SK-N-SH treated with all-trans-retinoic acid at 6 μM for 48 hours (cell line): ENCODE measurements around the gene CYB5B.

Experiments used
- ATAC-seq: fragments of 200-7000 bp; cut with Tn5 transposase; 3 replicates; pipeline ENCODE4 v1.9.1; 2020; ENCODE audit warnings: mild to moderate bottlenecking, moderate library complexity
- ARNTL ChIP-seq: fragments of 450-650 bp; formaldehyde crosslinking; IDR thresholded peaks from 2 replicates; pipeline ENCODE4 v1.5.0; 2020; ENCODE audit warnings: low read depth, mild to moderate bottlenecking, moderate library complexity, borderline replicate concordance
- BACH2 ChIP-seq: fragments of 250-450 bp; sonication (Bioruptor Pico); IDR thresholded peaks from 2 replicates; pipeline ENCODE4 v1.9.0; 2021; ENCODE audit warnings: mild to moderate bottlenecking, borderline replicate concordance
- CSDC2 ChIP-seq: fragments of 250-450 bp; sonication (Bioruptor Pico); IDR thresholded peaks from 2 replicates; pipeline ENCODE4 v1.5.0; 2020; ENCODE audit warnings: mild to moderate bottlenecking, moderate library complexity
- ESRRG ChIP-seq: fragments of 250-450 bp; sonication (Bioruptor Pico); IDR thresholded peaks from 2 replicates; pipeline ENCODE4 v1.6.1; 2021; ENCODE audit warnings: mild to moderate bottlenecking
- GLIS3 ChIP-seq: fragments of 250-450 bp; sonication (Bioruptor Pico); IDR thresholded peaks from 2 replicates; pipeline ENCODE4 v1.5.0; 2020; ENCODE audit warnings: mild to moderate bottlenecking, moderate library complexity
- ISL1 ChIP-seq: fragments of 250-450 bp; sonication (Bioruptor Pico); IDR thresholded peaks from 2 replicates; pipeline ENCODE4 v2.1.2; 2022; ENCODE audit warnings: mild to moderate bottlenecking, moderate library complexity
- OSR1 ChIP-seq: fragments of 250-450 bp; sonication (Bioruptor Pico); IDR thresholded peaks from 2 replicates; pipeline ENCODE4 v1.8.0; 2022; ENCODE audit warnings: moderate library complexity, mild to moderate bottlenecking, inconsistent platforms
- PPARA ChIP-seq: fragments of 250-450 bp; sonication (Bioruptor Pico); IDR thresholded peaks from 2 replicates; pipeline ENCODE4 v1.5.0; 2020; ENCODE audit warnings: mild to moderate bottlenecking, borderline replicate concordance
- RARB ChIP-seq: fragments of 250-450 bp; sonication (Bioruptor Pico); IDR thresholded peaks from 2 replicates; pipeline ENCODE4 v1.8.0; 2021; ENCODE audit warnings: mild to moderate bottlenecking, moderate library complexity
- SNAI2 ChIP-seq: fragments of 250-450 bp; sonication (Bioruptor Pico); IDR thresholded peaks from 2 replicates; pipeline ENCODE4 v1.5.0; 2020; ENCODE audit warnings: mild to moderate bottlenecking, moderate library complexity
- TCF4 ChIP-seq: fragments of 250-450 bp; sonication (Bioruptor Pico); IDR thresholded peaks from 2 replicates; pipeline ENCODE4 v1.8.0; 2021; ENCODE audit warnings: mild to moderate bottlenecking, moderate library complexity, borderline replicate concordance
- ZC3H10 ChIP-seq: fragments of 250-450 bp; sonication (Bioruptor Pico); IDR thresholded peaks from 2 replicates; pipeline ENCODE4 v1.5.1; 2021; ENCODE audit warnings: mild to moderate bottlenecking, moderate library complexity
- ZFP3 ChIP-seq: fragments of 250-450 bp; sonication (Bioruptor Pico); IDR thresholded peaks from 2 replicates; pipeline ENCODE4 v1.5.0; 2020; ENCODE audit warnings: mild to moderate bottlenecking, moderate library complexity
- ZFP30 ChIP-seq: fragments of 450-650 bp; formaldehyde crosslinking; IDR thresholded peaks from 2 replicates; pipeline ENCODE4 v1.5.0; 2022; ENCODE audit warnings: mild to moderate bottlenecking, moderate library complexity
- ZNF565 ChIP-seq: fragments of 450-650 bp; formaldehyde crosslinking; conservative IDR thresholded peaks from 2 replicates; pipeline ENCODE4 v1.5.0; 2020; ENCODE audit warnings: low read depth, mild to moderate bottlenecking, moderate library complexity
- ZNF70 ChIP-seq: fragments of 450-650 bp; formaldehyde crosslinking; IDR thresholded peaks from 2 replicates; pipeline ENCODE4 v1.5.0; 2020; ENCODE audit warnings: mild to moderate bottlenecking, moderate library complexity
- ZNF8 ChIP-seq: fragments of 450-650 bp; formaldehyde crosslinking; IDR thresholded peaks from 2 replicates; pipeline ENCODE4 v1.5.0; 2020; ENCODE audit warnings: mild to moderate bottlenecking, moderate library complexity
- TF ChIP-seq, protein P1 (sequence below): fragments of 250-450 bp; sonication (Bioruptor Pico); IDR thresholded peaks from 2 replicates; pipeline ENCODE4 v1.5.0; 2020; ENCODE audit warnings: mild to moderate bottlenecking, moderate library complexity
- TF ChIP-seq, protein P2 (sequence below): fragments of 250-450 bp; sonication (Bioruptor Pico); IDR thresholded peaks from 2 replicates; pipeline ENCODE4 v1.8.0; 2021; ENCODE audit warnings: low read depth, mild to moderate bottlenecking, moderate library complexity, borderline replicate concordance
- TF ChIP-seq, protein P3 (sequence below): fragments of 250-450 bp; sonication (Bioruptor Pico); IDR thresholded peaks from 2 replicates; pipeline ENCODE4 v1.5.1; 2021; ENCODE audit warnings: mild to moderate bottlenecking, moderate library complexity

The CYB5B gene

DNA sequence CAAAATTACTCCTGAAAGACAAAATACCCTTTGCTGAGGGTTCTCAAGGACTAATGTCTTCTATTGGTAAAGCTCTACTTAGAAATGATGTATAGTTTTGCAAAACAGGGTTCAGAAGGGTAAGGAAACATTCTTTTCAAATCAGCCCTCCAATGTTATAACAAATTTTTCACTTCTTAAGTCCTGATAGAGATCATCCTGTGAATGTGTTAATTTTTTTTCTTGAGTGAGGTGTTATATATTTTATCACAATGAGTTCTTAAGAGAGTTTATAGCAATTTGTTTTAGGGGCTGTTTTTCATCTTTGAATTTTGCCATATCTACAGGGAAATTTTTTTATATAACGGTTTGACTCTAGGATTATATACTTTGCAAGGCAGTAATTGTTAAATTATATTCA is 29.5 kb downstream of the CYB5B start:
- no peak for TF ChIP-seq RARB (CRISPR knock-in tag)
- no peak for ATAC-seq

DNA sequence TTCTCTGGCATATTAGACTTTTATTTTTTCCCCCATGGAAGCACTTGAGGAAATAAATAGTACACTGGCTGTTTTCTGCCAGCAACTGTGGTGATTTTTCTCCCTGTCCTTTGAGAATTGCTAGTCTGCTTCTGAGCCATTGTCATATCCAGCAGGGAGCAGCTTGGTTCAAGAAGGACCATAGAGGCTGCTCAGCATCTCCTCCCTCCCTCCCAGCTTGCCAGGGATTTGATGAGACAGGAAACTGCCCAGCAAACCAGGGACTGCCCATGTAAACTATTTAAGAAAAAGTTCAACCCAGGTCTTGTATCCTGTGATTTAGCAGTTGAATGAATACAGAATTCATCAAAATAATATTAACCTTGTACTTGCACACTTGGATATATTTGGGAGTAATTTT is 39.5 kb downstream of the CYB5B start:
- 0 out of 3 replicates have a peak, but pooled peaks have one; percentile 20 for ATAC-seq
- TF ChIP-seq, protein P1, sequence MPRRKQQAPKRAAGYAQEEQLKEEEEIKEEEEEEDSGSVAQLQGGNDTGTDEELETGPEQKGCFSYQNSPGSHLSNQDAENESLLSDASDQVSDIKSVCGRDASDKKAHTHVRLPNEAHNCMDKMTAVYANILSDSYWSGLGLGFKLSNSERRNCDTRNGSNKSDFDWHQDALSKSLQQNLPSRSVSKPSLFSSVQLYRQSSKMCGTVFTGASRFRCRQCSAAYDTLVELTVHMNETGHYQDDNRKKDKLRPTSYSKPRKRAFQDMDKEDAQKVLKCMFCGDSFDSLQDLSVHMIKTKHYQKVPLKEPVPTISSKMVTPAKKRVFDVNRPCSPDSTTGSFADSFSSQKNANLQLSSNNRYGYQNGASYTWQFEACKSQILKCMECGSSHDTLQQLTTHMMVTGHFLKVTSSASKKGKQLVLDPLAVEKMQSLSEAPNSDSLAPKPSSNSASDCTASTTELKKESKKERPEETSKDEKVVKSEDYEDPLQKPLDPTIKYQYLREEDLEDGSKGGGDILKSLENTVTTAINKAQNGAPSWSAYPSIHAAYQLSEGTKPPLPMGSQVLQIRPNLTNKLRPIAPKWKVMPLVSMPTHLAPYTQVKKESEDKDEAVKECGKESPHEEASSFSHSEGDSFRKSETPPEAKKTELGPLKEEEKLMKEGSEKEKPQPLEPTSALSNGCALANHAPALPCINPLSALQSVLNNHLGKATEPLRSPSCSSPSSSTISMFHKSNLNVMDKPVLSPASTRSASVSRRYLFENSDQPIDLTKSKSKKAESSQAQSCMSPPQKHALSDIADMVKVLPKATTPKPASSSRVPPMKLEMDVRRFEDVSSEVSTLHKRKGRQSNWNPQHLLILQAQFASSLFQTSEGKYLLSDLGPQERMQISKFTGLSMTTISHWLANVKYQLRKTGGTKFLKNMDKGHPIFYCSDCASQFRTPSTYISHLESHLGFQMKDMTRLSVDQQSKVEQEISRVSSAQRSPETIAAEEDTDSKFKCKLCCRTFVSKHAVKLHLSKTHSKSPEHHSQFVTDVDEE, result no peak
- TF ChIP-seq ZC3H10 (CRISPR knock-in tag), result no peak
- TF ChIP-seq PPARA (CRISPR knock-in tag), result no peak
- TF ChIP-seq ESRRG (CRISPR knock-in tag), result no peak
- TF ChIP-seq SNAI2 (CRISPR knock-in tag), result no peak
- no peak for TF ChIP-seq GLIS3 (CRISPR knock-in tag)
- TF ChIP-seq RARB (CRISPR knock-in tag), result no peak
- TF ChIP-seq, protein P2, sequence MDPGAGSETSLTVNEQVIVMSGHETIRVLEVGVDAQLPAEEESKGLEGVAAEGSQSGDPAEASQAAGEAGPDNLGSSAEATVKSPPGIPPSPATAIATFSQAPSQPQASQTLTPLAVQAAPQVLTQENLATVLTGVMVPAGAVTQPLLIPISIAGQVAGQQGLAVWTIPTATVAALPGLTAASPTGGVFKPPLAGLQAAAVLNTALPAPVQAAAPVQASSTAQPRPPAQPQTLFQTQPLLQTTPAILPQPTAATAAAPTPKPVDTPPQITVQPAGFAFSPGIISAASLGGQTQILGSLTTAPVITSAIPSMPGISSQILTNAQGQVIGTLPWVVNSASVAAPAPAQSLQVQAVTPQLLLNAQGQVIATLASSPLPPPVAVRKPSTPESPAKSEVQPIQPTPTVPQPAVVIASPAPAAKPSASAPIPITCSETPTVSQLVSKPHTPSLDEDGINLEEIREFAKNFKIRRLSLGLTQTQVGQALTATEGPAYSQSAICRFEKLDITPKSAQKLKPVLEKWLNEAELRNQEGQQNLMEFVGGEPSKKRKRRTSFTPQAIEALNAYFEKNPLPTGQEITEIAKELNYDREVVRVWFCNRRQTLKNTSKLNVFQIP, result no peak
- TF ChIP-seq BACH2, result no peak
- TF ChIP-seq ZNF565 (CRISPR knock-in tag), result no peak
- TF ChIP-seq ARNTL (CRISPR knock-in tag), result no peak
- no peak for TF ChIP-seq OSR1 (CRISPR knock-in tag)
- TF ChIP-seq ZFP3 (CRISPR knock-in tag), result no peak
- TF ChIP-seq, all 23 proteins: peak for 0

DNA sequence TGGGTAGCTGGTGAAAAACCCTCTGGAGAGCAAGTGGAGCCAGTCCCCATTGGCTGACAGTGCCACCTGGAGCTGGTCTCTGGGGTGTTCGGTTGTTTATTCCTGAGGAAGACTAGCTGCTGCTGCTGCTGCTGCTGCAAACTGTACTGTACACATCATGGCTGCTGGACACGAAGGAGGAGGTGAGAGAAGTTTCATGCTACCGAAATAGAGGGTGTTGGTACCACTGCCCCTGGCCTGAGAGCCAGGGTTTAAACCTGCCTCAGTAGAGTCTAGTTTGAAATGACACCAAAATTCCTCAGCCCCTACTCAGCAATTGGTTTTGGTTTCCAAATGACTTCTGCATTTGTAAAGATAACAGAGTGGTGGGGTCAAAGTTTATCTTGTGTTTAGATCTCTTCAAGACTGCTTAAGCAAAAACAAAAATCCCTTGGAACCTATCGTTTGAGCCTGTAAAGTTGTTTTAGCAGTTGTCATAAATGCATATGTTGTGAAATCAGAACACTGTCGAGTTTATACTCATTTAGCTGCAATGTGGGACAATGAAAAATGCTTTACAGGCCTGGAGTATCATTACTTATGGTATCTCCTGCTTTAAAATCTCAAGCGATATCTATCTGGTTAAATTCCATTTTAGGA is 40.8 kb downstream of the CYB5B start:
- no peak for TF ChIP-seq CSDC2
- no peak for TF ChIP-seq ZNF565 (CRISPR knock-in tag)
- ATAC-seq, result peak; percentile 58

DNA sequence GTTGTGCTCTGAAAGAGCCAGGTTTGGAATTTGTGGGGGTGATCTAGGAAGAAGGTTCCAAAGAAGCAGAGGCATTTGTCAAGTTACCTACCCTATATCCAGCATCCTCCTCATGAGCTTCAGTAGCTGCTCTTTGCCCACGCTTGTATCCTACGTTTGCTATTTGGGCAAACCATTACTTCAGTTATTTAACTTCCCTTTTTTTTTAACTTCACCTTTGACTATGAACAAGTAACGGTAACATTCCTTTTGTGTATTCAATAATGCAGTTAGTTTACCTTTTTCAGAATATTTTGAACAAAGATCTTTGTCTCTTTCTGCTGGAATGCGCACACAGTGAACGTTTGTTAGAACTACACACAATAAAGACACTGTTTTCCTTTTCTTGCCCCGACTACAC is 41.5 kb downstream of the CYB5B start:
- ATAC-seq, result peak; percentile 20; the same call in 1 of the 3 replicates
- TF ChIP-seq ZNF565 (CRISPR knock-in tag) (no peak), GLIS3 (CRISPR knock-in tag) (no peak), RARB (CRISPR knock-in tag) (no peak), ZFP3 (CRISPR knock-in tag) (no peak), TCF4 (no peak), PPARA (CRISPR knock-in tag) (no peak), ZFP30 (CRISPR knock-in tag) (no peak), BACH2 (no peak)
- TF ChIP-seq, protein P3, sequence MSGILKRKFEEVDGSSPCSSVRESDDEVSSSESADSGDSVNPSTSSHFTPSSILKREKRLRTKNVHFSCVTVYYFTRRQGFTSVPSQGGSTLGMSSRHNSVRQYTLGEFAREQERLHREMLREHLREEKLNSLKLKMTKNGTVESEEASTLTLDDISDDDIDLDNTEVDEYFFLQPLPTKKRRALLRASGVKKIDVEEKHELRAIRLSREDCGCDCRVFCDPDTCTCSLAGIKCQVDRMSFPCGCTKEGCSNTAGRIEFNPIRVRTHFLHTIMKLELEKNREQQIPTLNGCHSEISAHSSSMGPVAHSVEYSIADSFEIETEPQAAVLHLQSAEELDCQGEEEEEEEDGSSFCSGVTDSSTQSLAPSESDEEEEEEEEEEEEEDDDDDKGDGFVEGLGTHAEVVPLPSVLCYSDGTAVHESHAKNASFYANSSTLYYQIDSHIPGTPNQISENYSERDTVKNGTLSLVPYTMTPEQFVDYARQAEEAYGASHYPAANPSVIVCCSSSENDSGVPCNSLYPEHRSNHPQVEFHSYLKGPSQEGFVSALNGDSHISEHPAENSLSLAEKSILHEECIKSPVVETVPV (CRISPR knock-in tag), result no peak

DNA sequence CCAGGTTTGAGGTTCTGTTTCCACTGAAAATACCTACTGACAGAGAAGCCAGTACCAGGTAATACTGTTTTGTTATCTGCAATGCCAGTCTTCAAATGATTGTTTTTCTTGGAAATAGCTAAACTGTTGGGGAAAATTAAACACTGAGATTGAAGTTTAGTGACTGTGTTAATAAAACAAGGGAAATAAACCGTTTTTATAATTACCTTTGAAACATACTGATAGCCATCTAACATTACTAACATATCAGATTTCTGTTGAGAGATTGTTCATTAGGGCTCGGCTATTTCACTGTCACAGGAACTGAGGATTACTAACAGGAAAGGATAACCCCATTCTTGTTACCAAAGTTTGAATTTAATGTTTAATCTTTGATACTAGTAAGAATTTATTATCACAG is 42.1 kb downstream of the CYB5B start:
- no peak for ATAC-seq
- TF ChIP-seq ZNF70, result no peak
- no peak for TF ChIP-seq ESRRG (CRISPR knock-in tag)
- no peak for TF ChIP-seq TCF4
- TF ChIP-seq RARB (CRISPR knock-in tag), result no peak
- TF ChIP-seq ISL1 (CRISPR knock-in tag), result no peak
- TF ChIP-seq, protein P1, result no peak
- TF ChIP-seq GLIS3 (CRISPR knock-in tag), result no peak
- TF ChIP-seq ARNTL (CRISPR knock-in tag), result no peak
- no peak for TF ChIP-seq BACH2
- TF ChIP-seq ZNF8 (CRISPR knock-in tag), result no peak
- no peak for TF ChIP-seq ZFP3 (CRISPR knock-in tag)
- no peak for TF ChIP-seq ZFP30 (CRISPR knock-in tag)
- no peak for TF ChIP-seq ZC3H10 (CRISPR knock-in tag)
- TF ChIP-seq, all 23 proteins: peak for 0
